Nephron progenitor cell (in vitro differentiated cells): ENCODE data around the gene PCDH12.
"Not testable (repeated sequence)": the region's sequence is repeated elsewhere in the genome, so short reads cannot be mapped to it uniquely, and the experiment has no call there.

ENCODE experiments used
- DNase-seq: peaks from one replicate; pipeline ENCODE4 v3.0.0; 2021
- H3K27ac Mint-ChIP-seq: 2 replicates; pipeline ENCODE4 v1.8.0; 2021; ENCODE audit warnings: mild to moderate bottlenecking, moderate library complexity, mixed read lengths
- H3K27me3 Mint-ChIP-seq: 2 replicates; pipeline ENCODE4 v1.8.0; 2021; ENCODE audit warnings: mild to moderate bottlenecking, low read depth, mixed read lengths; ENCODE audit not compliant: poor library complexity
- H3K36me3 Mint-ChIP-seq: 2 replicates; pipeline ENCODE4 v1.8.0; 2021; ENCODE audit warnings: low read depth, mixed read lengths
- H3K4me1 Mint-ChIP-seq: 2 replicates; pipeline ENCODE4 v1.8.0; 2021; ENCODE audit warnings: mixed read lengths
- H3K4me3 Mint-ChIP-seq: 2 replicates; pipeline ENCODE4 v1.8.0; 2021; ENCODE audit warnings: mild to moderate bottlenecking, moderate library complexity, mixed read lengths
- H3K9me3 Mint-ChIP-seq: 2 replicates; pipeline ENCODE4 v1.8.0; 2021; ENCODE audit warnings: mild to moderate bottlenecking, moderate library complexity, mixed read lengths
- TF ChIP-seq, protein P1 (sequence below): fragments of 200-600 bp; sonication (generic); IDR thresholded peaks from 2 replicates; pipeline ENCODE4 v1.5.0; 2021; ENCODE audit warnings: antibody characterized with exemption

The PCDH12 gene

DNA sequence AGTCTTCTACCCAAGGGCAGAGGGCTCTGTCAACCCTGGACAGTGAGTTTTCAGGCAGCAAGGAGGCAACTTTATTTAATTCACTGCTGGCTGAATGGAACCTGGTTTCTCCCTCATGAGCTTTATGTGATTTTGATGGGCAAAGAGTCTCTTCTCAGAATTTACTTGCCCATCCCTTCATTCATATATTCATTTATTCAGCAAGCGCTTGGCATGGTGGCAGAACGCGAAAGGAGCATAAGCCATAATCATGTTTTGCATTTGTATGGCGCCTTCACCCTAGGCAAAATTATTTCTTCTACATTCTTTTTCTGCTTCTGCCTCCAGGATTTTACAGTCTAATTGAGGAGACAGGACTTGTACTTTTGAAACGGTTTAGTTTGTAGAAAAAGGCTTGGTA, 26.3 kb downstream of the PCDH12 start:
- DNase-seq = no peak
- Mint-ChIP-seq H3K27ac (no peak overlapping the region), H3K4me1 (peaks cover under 1% of the 10 kb centered on the region), H3K4me3 (no peak overlapping the region), H3K27me3 (no peaks in the 10 kb centered on the region), H3K36me3 (peaks cover 63% of the 10 kb centered on the region), H3K9me3 (no peaks in the 10 kb centered on the region)
- TF ChIP-seq, protein P1, sequence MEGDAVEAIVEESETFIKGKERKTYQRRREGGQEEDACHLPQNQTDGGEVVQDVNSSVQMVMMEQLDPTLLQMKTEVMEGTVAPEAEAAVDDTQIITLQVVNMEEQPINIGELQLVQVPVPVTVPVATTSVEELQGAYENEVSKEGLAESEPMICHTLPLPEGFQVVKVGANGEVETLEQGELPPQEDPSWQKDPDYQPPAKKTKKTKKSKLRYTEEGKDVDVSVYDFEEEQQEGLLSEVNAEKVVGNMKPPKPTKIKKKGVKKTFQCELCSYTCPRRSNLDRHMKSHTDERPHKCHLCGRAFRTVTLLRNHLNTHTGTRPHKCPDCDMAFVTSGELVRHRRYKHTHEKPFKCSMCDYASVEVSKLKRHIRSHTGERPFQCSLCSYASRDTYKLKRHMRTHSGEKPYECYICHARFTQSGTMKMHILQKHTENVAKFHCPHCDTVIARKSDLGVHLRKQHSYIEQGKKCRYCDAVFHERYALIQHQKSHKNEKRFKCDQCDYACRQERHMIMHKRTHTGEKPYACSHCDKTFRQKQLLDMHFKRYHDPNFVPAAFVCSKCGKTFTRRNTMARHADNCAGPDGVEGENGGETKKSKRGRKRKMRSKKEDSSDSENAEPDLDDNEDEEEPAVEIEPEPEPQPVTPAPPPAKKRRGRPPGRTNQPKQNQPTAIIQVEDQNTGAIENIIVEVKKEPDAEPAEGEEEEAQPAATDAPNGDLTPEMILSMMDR = no peak

DNA sequence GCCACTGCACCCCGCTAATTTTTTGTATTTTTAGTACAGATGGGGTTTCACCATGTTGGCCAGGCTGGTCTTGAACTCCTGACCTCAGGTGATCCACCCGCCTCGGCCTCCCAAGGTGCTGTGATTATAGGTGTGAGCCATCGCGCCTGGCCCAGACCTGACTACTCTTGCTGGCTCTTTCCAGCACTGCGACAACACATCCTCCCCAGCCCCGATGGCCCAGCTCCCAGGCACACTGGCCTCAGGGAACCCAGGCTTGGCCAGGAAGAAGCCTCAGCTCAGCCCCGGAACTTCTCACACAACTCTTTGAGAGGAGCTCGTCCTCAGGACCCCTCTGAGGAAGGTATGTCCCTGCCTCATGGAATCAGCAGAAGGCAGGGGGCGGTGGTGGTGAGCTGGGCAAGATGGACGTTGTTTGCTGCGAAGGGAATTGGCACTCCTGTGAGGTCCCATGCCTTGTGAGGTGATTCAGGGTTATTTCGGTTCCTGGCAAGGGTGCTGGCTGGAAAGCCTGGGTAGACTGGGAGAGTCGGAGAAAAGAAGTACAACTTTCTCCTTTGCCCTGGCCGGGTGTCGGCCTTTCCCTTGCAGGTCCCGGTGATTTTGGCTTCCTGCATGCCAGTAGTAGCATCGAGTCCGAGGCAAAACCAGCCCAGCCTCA, 28.5 kb downstream of the PCDH12 start:
- Mint-ChIP-seq H3K36me3 (peaks cover 60% of the 10 kb centered on the region), H3K9me3 (no peaks in the 10 kb centered on the region), H3K4me3 (no peak overlapping the region), H3K27ac (no peak overlapping the region), H3K4me1 (peaks cover 10% of the 10 kb centered on the region), H3K27me3 (no peaks in the 10 kb centered on the region)
- DNase-seq = no peak
- TF ChIP-seq, protein P1 = no peak

DNA sequence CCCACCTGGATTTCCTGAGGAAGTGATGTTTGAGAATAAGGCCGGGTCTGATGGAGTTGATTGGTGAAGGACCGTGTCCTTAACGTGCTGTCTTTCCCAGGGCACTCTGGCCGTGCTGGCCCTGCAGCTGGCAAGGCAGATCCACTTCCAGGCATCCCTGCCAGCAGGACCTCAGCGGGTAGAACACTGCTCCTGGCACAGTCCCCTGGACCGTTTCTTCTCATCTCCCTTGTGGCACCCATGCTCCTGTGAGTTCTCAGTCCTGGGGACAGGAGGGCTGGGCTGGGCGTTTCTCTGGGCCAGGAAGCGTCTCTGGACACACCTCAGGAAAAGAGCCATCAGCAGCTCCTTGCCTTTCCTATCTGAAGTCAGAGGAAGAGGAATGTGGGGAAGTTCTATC, 30.0 kb downstream of the PCDH12 start:
- no peak overlapping the region for H3K4me3 Mint-ChIP-seq
- peaks cover 20% of the 10 kb centered on the region for H3K4me1 Mint-ChIP-seq
- DNase-seq = no peak
- TF ChIP-seq, protein P1 = no peak
- no peaks in the 10 kb centered on the region for H3K27me3 Mint-ChIP-seq
- no peaks in the 10 kb centered on the region for H3K9me3 Mint-ChIP-seq
- no peak overlapping the region for H3K27ac Mint-ChIP-seq
- peaks cover 55% of the 10 kb centered on the region for H3K36me3 Mint-ChIP-seq

DNA sequence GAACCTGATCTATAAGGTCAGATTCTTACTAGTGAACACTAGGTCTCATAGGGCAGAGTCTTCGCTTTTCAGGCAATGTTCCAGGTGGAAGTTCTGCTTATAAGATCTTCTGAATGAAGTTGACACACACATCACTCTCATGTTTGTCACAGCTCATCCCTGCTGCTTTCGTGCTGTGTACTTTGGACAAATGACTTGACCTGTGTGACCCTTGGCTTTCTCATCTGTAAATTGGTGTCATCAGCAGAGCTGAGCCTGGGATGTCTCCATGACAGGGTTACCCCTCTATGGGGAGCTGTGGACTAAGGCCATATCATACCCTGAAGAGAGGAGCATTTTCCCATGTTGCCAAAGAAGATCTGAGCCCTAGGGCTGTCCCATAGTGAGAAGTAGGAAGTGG, 31.6 kb downstream of the PCDH12 start:
- no peak overlapping the region for H3K27ac Mint-ChIP-seq
- H3K9me3 Mint-ChIP-seq = no peaks in the 10 kb centered on the region
- peaks cover 47% of the 10 kb centered on the region for H3K36me3 Mint-ChIP-seq
- TF ChIP-seq, protein P1 = no peak
- no peak for DNase-seq
- H3K27me3 Mint-ChIP-seq = no peaks in the 10 kb centered on the region
- H3K4me1 Mint-ChIP-seq = peaks cover 23% of the 10 kb centered on the region
- no peak overlapping the region for H3K4me3 Mint-ChIP-seq

DNA sequence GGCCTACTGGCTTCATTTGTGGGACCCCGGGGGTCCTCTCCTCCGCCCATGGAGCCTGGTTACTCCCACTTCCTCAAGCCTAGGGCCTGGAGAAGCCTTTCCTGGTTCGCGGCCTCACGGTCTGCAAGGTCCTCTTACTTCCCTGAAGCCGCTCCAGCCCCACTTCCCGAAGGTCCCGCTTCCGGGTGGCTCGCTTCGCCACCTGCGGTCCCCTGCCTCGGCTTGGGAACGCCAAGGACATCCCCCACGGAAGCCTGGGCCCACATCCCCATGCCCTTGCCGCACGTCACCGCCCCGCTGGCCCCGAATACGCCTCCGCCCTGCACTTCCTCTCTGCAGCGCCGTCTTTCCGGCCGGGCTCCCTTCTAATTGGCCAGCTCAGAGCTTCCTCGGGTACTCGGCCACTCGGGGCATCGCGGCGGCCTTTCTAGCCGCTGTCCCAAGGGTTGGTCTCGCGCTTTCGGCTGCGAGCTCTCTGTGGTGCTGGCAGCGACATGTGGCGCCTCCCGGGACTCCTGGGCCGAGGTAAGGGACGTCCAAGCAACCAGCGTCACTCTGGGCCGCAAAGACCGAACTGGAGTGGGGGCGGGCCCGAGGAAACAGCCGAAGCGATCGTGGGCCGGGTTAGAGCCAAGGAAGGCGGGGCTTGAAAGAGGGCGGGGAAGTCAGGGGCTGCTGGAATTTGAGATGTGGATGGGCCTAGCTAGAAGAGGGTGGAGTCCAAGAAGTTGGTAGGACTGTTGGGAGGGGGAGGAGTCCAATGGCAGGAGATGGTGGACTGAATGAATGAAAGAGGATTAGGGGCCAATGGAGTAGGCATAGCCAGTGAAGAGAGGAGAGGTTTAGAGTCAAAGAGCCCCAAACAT, 34.3 kb downstream of the PCDH12 start, which contains the start of gene DELE1:
Gene DELE1, plus strand, starts transcription at position 424 of the 866 bp plus-strand sequence. Its CDS starts 71 bp downstream, at position 495.
- DNase-seq = peak; percentile 90
- H3K27me3 Mint-ChIP-seq = peaks cover 4% of the 10 kb centered on the region
- TF ChIP-seq, protein P1 = no peak
- H3K4me1 Mint-ChIP-seq = peaks cover 23% of the 10 kb centered on the region
- peaks cover 35% of the 10 kb centered on the region for H3K36me3 Mint-ChIP-seq
- H3K9me3 Mint-ChIP-seq = no peaks in the 10 kb centered on the region
- H3K27ac Mint-ChIP-seq = peak within 1 kb of the TSS; percentile 99
- H3K4me3 Mint-ChIP-seq = peak within 1 kb of the TSS; percentile 85

DNA sequence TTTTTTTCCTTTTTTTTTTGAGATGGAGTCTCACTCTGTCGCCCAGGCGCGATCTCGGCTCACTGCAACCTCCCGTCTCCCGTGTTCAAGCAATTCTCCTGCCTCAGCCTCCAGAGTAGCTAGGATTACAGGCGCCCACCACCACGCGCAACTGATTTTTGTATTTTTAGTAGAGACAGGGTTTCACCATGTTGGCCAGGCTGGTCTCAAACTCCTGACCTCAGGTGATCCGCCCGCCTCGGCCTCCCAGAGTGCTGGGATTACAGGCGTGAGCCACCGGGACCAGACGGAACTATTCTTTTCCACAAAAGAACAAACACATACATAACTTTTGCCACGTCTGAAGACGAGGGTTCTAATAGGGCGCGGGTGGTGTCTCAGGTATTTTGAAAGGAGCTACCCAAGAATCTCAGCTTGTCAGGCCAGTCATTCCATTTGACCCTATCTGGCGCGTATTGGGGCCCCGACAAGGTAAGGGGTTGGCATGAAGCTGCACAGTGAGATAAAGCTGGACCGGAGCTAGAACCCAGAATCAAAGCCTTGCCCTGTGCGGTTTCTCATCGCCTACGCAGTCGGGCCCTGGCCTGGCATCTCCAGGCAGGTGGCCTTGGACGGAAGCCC, 35.1 kb downstream of the PCDH12 start:
- not testable (repeated sequence) for DNase-seq, H3K27me3 Mint-ChIP-seq, H3K27ac Mint-ChIP-seq, H3K9me3 Mint-ChIP-seq
- peaks cover 23% of the 10 kb centered on the region for H3K4me1 Mint-ChIP-seq
- peak overlapping the region; percentile 85 for H3K4me3 Mint-ChIP-seq
- peaks cover 28% of the 10 kb centered on the region for H3K36me3 Mint-ChIP-seq
